HG03354 (cell line): ENCODE results near the gene CYP4F12.
"Not testable (repeated sequence)": the region's sequence is repeated elsewhere in the genome, so short reads cannot be mapped to it uniquely, and the experiment has no call there.

Experiments
- ATAC-seq: cut with Tn5 transposase; IDR thresholded peaks from one replicate; pipeline ENCODE4 v1.9.1; 2021; ENCODE audit warnings: mild to moderate bottlenecking; ENCODE audit not compliant: unreplicated experiment, poor library complexity, severe bottlenecking

Gene CYP4F12

GRCh38 chr19:15649526-15649925, 23.4 kb upstream of the CYP4F12 start:
- no peak for ATAC-seq

DNA sequence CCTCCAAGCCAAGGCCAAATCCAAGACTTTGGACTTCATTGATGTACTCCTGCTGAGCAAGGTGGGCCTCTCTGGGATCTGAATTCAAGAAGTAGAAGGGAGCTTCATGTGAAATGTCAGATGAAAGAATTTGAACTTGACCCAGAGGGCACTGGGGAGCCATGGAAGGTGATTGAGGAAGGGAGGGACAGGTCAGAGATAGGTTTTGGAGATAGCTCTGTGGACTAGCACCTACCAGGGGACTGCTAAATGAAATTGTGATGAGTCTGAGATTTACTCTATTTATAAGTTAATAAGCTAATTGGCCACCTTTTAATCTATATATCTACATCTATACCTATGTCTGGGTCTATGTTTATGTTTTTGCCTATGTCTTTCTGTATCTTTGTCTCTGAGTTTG, 22.8 kb upstream of the CYP4F12 start:
- ATAC-seq, result not testable (repeated sequence)

DNA sequence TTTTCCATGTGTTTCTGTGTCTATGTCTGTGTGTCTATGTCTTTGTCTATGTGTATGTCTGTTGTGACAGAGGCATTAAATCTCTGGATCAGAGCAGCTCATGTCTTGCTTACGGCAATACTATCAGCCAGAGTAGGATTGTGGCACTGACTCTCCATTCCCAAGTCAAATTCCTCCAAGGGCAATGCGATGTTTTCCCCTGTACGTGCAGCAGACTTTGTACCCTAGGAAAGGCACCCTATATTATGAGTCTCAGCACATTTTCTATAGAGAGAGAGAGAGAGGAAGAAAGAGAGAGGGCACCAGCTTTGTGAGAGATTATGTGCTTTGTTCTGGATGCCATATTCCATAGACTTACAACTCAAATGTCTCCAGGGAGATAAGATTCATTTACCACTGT, 21.1 kb upstream of the CYP4F12 start:
- ATAC-seq, result no peak

DNA sequence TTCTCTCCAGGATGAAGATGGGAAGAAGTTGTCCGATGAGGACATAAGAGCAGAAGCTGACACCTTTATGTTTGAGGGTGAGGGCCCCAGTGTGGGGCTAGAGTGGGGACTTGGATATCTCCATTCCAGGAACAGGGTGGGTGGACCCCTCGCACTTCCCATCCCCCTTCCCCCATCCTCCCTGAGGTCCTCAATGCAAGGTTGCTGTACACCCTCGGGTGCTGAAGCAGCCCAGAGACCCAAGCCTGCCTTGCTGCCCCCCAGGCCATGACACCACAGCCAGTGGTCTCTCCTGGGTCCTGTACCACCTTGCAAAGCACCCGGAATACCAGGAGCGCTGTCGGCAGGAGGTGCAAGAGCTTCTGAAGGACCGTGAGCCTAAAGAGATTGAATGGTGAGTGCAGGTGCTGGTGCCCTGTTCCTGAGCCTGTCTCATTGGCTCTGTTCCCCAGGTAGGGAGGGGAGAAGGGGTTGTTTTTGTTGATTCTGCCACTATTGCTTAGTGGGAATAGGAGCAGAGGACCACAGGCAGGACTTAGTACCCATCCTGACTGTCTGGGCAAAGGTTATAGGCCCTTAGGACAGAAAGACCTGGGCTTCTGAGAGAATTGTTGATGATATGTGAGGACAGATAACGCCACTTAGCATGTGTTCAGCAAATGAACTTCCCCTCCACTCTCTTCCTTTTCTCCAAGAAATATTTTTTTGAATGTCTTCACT, 20.2 kb upstream of the CYP4F12 start:
- ATAC-seq, result no peak

GRCh38 chr19:15656467-15656866, 16.4 kb upstream of the CYP4F12 start:
- ATAC-seq, result no peak

- ATAC-seq, result no peak
Observed at GRCh38 chr19:15663247-15663646, 9.6 kb upstream of the CYP4F12 start.

- no peak for ATAC-seq
Observed at GRCh38 chr19:15666186-15666585, 6.7 kb upstream of the CYP4F12 start.

DNA sequence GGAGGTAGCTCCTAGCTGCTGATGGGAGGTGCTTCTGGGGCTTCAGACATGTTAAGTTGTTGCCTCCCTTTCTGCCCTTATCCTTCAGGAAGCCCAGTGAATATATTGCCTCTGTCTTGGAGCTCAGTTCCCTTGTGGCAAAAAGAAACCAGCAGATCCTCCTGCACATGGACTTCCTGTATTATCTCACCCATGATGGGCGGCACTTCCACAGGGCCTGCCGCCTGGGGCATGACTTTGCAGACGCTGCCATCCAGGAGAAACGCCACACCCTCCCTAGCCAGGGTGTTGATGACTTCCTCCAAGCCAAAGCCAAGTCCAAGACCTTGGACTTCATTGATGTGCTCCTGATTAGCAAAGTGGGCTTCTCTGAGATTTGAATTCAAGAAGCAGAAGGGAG, 6.0 kb upstream of the CYP4F12 start:
- ATAC-seq, result no peak

DNA sequence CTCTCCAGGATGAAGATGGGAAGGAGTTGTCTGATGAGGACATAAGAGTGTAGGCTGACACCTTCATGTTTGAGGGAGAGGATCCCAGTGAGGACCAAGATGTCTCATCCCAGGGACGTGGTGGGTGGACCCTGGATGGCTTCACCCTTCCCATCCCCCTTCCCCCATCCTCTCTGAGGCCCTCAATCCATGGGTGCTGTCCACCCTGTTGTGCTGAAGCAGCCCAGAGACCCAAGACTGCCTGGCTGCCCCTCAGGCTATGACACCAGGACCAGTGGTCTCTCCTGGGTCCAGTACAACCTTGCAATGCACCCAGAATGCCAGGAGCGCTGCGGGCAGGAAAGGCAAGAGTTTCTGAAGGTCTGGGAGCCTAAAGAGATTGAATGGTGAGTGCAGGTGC, 3.4 kb upstream of the CYP4F12 start:
- no peak for ATAC-seq

DNA sequence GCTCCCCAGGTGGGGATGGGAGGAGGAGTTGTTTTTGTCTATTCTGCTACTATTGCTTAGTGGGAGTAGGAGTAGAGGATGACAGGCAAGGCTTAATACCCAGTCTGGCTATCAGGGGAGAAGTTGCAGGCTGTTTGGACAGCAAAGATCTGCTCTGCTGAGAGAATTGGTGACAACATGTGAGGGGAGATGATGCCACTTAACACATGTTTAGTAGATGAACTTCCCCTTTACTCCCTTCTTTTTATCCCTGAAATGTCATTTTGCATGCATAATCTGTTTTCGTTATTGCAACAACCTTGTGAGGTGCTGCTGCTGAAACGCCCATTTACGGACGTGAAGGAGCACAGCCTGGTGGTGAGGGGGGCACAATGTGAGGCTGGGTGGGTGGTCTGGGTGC, 3.0 kb upstream of the CYP4F12 start:
- no peak for ATAC-seq

- no peak for ATAC-seq
Observed at GRCh38 chr19:15671237-15671821, 1.6 kb upstream of the CYP4F12 start.

DNA sequence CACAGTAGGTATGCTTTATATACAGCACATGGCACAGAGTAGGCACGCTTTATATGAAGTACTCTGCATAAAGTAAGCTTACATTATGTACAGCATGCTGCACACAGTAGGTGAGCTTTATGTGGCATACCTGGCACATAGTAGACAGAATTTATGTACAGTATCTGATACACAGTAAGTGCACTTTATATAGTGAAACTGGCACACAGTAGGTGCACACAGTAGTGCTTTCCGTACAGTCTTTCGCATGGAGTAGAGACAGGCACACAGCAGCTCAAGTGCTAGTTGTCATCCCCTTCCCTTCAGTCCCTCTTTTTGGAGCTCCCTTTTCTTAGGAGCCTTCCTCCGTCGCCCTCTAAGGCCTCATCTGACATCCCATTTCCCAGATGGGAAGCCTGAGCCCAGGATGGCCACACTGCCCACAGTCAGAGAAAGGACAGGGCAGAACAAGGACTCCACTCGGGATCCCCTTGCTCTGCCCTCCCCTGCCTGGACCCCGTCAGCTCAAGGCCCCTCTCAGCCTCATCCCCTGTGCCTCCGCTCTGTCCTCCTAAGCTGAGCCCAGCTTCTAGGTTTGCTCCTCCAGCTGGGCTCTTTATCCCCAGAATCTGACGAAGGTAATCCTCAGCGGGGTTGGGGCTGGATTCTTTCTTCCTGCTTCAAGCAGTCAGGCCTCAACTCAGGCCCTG, 852 bp upstream of the CYP4F12 start:
- no peak for ATAC-seq

GRCh38 chr19:15673176-15673654, 328 bp downstream of the CYP4F12 start:
- ATAC-seq, result no peak

- no peak for ATAC-seq
Observed at GRCh38 chr19:15675560-15675959, 2.7 kb downstream of the CYP4F12 start.

GRCh38 chr19:15679089-15679488, 6.2 kb downstream of the CYP4F12 start:
- no peak for ATAC-seq

- ATAC-seq, result not testable (repeated sequence)
Observed at GRCh38 chr19:15679865-15680264, 7.0 kb downstream of the CYP4F12 start.

DNA sequence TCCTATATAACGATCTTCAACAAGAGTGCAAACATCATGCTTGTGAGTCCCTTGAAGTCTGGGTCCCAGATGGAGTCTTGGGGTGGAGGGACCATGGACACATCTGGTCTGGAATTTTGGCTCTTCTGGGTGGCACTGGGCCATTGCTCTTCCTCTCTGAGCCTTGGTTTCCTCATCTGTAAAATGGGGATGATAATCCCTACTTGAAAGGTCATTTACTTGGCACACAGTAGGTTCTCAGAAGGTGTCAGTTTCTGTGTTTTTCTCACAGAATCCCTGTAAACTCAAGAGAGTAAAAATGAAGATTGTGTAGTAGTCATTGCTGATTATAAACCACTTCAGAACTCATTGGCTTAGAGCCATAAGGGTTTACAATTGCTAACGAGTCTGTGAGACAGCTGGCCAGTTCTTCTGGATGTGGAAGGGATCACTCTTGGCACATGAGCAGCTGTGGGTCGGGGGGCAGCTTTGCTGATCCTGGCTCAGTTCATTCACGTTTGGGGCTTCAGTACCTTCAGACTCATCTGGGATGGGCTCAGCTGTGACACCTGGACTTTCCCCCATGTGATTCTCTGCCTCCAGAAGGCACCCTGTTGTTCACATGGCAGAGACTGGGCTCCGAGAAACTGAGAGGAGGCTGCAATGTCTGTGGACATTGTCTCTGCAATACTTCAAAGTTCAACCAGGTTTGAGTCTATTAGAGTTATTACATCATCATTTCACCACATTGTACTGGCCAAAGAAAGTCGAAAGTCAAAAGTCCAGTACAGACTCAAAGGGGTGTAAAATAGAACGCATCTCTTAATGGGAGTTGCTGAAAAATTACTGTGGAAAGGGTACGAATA, 7.8 kb downstream of the CYP4F12 start:
- no peak for ATAC-seq

DNA sequence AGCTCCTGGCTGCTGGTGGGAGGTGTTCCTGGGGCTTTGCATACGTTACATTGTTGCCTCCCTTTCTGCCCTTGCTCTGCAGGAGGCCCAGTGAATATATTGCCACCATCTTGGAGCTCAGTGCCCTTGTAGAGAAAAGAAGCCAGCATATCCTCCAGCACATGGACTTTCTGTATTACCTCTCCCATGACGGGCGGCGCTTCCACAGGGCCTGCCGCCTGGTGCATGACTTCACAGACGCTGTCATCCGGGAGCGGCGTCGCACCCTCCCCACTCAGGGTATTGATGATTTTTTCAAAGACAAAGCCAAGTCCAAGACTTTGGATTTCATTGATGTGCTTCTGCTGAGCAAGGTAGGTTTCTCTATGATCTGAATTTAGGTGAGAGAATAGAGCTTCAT, 10.5 kb downstream of the CYP4F12 start:
- no peak for ATAC-seq

DNA sequence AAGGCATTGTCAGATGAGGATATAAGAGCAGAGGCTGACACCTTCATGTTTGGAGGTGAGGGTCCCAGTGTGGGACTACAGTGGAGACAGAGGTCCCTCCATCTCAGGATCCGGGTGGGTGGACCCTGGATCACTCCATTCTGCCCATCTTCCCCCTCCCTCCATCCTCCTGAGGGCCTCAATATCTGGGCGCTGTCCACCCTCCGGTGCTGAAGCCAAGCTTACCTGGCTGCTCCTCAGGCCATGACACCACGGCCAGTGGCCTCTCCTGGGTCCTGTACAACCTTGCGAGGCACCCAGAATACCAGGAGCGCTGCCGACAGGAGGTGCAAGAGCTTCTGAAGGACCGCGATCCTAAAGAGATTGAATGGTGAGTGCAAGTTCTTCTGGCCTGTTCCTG, 11.9 kb downstream of the CYP4F12 start:
- ATAC-seq, result no peak

GRCh38 chr19:15696654-15697194, 23.8 kb downstream of the CYP4F12 start:
- no peak for ATAC-seq
